Adrenal gland (tissue), 5 donors: Measurements from ENCODE around the gene PRKAB2.

Experiments used
- POLR2A ChIP-seq, 2 donors: fragments of 450-650 bp; IDR thresholded peaks; one replicate each; pipeline ENCODE4 v1.6.1; 2017; ENCODE audit warnings: antibody characterized with exemption in 2 of 2, mild to moderate bottlenecking in 2 of 2, moderate library complexity in 1 of 2
- TF ChIP-seq, protein P1 (sequence below), 6 experiments: fragments of 450-650 bp in 4 of 6; fragments of 200-600 bp in 2 of 6; sonication (generic) in 1 of 6; IDR thresholded peaks; 1 replicate in 5 of 6; 2 replicates in 1 of 6; pipeline versions ENCODE4 v1.5.1 to v1.8.0; 2016 to 2021; ENCODE audit warnings: antibody characterized with exemption in 6 of 6, mild to moderate bottlenecking in 2 of 6, moderate library complexity in 1 of 6
- donor health status: DM: no; HTN: no; CAD: no.

DNA sequence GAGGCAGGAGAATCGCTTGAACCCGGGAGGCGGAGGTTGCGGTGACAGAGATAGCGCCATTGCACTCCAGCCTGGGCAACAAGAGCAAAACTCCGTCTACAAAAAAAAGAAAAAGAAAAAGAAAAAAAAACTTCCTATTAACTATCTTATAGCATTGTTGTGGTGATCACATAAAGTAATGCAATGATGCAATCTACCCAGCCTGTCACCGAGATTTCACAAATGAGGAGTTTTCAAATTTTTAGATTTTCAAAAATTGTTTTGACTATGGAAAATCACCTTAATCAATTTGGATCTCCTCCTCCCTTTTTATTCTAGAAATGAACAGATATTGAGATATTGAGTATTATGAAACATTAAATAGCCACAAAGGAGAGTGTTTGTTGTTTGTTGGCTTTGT is 44.9 kb upstream of the PRKAB2 start:
- TF ChIP-seq, protein P1, sequence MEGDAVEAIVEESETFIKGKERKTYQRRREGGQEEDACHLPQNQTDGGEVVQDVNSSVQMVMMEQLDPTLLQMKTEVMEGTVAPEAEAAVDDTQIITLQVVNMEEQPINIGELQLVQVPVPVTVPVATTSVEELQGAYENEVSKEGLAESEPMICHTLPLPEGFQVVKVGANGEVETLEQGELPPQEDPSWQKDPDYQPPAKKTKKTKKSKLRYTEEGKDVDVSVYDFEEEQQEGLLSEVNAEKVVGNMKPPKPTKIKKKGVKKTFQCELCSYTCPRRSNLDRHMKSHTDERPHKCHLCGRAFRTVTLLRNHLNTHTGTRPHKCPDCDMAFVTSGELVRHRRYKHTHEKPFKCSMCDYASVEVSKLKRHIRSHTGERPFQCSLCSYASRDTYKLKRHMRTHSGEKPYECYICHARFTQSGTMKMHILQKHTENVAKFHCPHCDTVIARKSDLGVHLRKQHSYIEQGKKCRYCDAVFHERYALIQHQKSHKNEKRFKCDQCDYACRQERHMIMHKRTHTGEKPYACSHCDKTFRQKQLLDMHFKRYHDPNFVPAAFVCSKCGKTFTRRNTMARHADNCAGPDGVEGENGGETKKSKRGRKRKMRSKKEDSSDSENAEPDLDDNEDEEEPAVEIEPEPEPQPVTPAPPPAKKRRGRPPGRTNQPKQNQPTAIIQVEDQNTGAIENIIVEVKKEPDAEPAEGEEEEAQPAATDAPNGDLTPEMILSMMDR (IDR thresholded peaks at IDR 0.05), result no peak
- no peak for TF ChIP-seq POLR2A (IDR thresholded peaks at IDR 0.05)
